Cardiac fibroblast (primary cell): ENCODE results near the gene SFT2D1.
"Not testable (repeated sequence)": the region's sequence is repeated elsewhere in the genome, so short reads cannot be mapped to it uniquely, and the experiment has no call there.

ENCODE experiments used
- DNase-seq, 2 donors: peaks; one replicate each; pipeline versions ENCODE4 v3.0.0 to v3.0.0-alpha.2; 2010; ENCODE audit warnings: low read depth in 2 of 2
- H3K4me3 ChIP-seq, 2 donors: replicated peaks in 1 of 2; 1 replicate in 1 of 2; 2 replicates in 1 of 2; pipeline ENCODE4 v1.5.1; 2011; ENCODE audit warnings: low read depth in 2 of 2, low read length in 2 of 2, mild to moderate bottlenecking in 2 of 2, moderate library complexity in 1 of 2
- TF ChIP-seq, protein P1 (sequence below): IDR thresholded peaks from one replicate; pipeline ENCODE4 v1.5.1; 2011; ENCODE audit warnings: low read depth, mild to moderate bottlenecking, low read length, inconsistent platforms

SFT2D1 gene

GRCh38 chr6:166342349-166343149, at the start of gene SFT2D1:
Gene SFT2D1 (minus strand): TSS chr6:166342545. CDS start chr6:166342481, 64 bp downstream.
- peak; percentile 73 to 92 for DNase-seq
- peak within 1 kb of the TSS; percentile 98 to 99 for H3K4me3 ChIP-seq
- TF ChIP-seq, protein P1, sequence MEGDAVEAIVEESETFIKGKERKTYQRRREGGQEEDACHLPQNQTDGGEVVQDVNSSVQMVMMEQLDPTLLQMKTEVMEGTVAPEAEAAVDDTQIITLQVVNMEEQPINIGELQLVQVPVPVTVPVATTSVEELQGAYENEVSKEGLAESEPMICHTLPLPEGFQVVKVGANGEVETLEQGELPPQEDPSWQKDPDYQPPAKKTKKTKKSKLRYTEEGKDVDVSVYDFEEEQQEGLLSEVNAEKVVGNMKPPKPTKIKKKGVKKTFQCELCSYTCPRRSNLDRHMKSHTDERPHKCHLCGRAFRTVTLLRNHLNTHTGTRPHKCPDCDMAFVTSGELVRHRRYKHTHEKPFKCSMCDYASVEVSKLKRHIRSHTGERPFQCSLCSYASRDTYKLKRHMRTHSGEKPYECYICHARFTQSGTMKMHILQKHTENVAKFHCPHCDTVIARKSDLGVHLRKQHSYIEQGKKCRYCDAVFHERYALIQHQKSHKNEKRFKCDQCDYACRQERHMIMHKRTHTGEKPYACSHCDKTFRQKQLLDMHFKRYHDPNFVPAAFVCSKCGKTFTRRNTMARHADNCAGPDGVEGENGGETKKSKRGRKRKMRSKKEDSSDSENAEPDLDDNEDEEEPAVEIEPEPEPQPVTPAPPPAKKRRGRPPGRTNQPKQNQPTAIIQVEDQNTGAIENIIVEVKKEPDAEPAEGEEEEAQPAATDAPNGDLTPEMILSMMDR, result no peak

DNA sequence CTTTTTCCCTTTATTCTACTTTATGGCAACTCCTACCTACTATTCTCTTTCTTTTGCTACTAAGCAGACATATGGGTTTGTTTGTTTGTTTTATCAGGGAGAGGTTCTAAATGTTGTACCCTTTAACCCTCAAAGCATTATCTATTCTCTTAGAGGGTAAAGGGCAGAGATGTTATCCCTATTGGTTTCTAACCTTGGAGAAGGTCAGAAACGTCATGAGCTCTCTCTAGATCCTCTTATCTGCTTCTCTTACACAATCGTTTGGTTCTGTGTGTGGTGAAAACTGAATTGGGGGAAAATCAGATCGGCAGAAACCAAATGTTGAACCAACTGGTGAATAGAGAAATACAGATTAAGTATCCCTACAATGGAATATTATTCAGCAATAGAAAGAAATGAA, 46.8 kb upstream of the SFT2D1 start:
- DNase-seq, result no peak
- H3K4me3 ChIP-seq, result no peak overlapping the region

DNA sequence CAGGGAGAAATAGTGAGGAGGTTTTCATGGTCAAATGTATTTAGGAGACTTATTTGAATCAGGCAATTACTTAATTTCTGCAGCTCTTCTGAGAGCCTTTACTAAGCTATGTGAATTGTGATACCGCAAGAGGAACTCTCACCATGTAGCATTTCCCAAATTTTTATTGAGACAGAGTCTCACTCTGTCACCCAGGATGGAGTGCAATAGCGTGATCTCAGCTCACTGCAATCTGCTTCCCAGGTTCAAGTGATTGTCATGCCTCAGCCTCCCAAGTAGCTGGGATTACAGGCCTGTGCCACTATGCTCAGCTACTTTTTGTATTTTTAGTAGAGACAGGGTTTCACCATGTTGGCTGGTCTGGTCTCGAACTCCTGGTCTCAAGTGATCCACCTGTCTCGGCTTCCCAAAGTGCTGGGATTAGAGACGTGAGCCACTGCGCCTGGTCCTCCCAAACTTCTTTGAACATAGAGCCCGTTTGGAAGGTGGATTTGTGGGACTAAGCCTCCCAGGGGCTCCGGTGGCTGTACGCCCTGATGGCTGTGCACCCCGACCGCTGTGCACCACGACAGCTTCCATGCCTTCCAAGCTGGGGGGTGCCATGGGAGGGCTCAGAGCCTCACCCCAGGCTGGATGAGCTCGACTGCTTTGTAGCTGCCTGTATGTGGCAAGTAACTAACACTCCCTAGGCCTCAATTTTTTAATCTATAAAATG, 46.1 kb upstream of the SFT2D1 start:
- TF ChIP-seq, protein P1, result no peak
- no peak for DNase-seq
- H3K4me3 ChIP-seq, result no peak overlapping the region

More for the DNA sequence above, 46.8 kb upstream of the SFT2D1 start:
- TF ChIP-seq, protein P1, result no peak

DNA sequence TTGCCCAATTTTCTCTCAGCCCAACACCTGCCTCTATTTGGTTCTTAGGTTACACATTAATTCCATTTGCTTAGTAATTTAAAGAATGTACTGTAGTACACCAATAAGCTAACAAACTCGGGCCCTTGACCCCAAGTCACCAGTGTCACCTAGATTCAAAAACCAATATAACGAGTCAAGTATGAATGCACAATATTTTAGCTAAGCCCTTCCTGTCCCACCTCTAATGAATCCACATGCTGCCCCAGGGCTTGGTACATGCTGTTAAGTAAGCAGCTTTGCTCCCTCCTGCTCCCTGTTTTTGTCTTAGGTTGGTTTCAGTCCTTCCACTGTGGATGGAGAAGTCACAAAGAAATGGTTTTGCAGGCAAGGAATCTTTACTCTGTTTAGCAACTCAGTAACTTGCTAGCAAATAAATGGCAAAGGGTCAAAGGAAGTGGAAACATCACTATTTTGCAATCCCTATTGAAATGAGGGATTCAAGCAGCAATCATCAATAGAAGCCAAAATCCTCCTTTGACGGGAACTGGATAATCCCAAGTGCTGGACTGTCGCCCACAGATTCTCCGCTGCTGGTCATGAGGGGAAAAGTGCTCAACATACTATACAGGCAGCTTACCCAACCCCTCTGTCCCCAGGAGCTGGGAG, 45.4 kb upstream of the SFT2D1 start:
- H3K4me3 ChIP-seq, result no peak overlapping the region
- DNase-seq, result no peak
- TF ChIP-seq, protein P1, result no peak

DNA sequence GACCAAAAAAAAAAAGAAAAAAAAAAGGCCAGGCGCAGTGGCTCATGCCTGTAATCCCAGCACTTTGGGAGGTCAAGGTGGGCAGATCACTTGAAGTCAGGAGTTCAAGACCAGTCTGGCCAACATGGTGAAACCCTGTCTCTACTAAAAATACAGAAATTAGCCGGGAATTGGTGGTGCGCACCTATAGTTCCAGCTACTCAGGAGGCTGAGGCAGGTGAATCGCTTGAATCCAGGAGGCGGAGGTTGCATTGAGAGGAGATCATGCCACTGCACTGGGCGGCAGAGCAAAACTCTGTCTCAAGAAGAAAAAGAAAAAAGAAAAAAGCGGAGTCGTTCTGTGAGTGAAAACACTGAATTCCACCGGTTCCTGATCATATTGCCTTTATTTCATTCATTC, 44.8 kb upstream of the SFT2D1 start:
- DNase-seq, H3K4me3 ChIP-seq: not testable (repeated sequence)

DNA sequence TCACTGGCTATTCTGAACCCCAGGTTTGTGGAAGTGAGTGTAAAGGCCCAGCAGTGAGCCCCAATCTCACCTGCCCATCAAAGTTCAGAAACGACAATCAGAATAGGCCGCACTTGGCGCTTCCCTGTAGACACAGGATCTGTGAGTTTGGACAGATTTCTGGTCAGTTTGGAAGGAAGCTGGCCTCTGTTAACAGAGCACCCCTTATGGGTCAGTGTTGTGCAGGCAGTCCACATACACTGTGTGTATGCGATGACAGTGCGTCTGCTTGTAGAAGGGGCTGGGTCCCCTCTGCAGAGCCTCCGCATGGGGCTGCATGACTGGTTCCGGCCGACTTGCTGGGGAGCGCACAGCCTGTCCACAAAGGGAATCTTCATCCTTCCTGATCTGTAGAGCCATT, 43.8 kb upstream of the SFT2D1 start:
- DNase-seq, result no peak
- TF ChIP-seq, protein P1, result no peak
- H3K4me3 ChIP-seq, result no peak overlapping the region
